Caco-2 (cell line): ENCODE measurements around the gene RALGPS1. TPM values are rescaled to one million over a fixed set of nuclear protein-coding genes. Genes with fewer than 3 reads are reported as not detected.

Source experiments
- BruUV-seq: library from RNA; stranded (reverse); fragments of 400-500 nt; replicated peaks from 2 replicates; lab custom pipeline; 2021; lab: Mats Ljungman, UMichigan
- CTCF ChIA-PET: fragments of 300-600 bp; sonication (Branson Sonifier 250); formaldehyde crosslinking; loops from one replicate; lab custom pipeline; 2022; ENCODE audit warnings: antibody characterized with exemption; lab: Charles Lee
- POLR2A ChIA-PET: fragments of 300-600 bp; sonication (Branson Sonifier 250); formaldehyde crosslinking; loops from one replicate; lab custom pipeline; 2022; ENCODE audit warnings: antibody characterized with exemption; lab: Charles Lee
- DNase-seq, 2 experiments: peaks; one replicate each; pipeline versions ENCODE4 v3.0.0 to v3.0.0-alpha.2; 2020 to 2022
- H3K27me3 ChIP-seq: replicated peaks from 2 replicates; pipeline ENCODE4 v1.6.0; 2011; ENCODE audit warnings: low read length; ENCODE audit not compliant: control insufficient read depth, insufficient read depth
- H3K36me3 ChIP-seq: 2 replicates; pipeline ENCODE4 v1.5.1; 2011; ENCODE audit warnings: low read length; ENCODE audit not compliant: control insufficient read depth, insufficient read depth
- H3K4me1 ChIP-seq: fragments of 250-450 bp; sonication (Bioruptor Pico); 2 replicates; pipeline ENCODE4 v1.5.1; 2020; ENCODE audit warnings: mild to moderate bottlenecking
- H3K4me3 ChIP-seq: 2 replicates; pipeline ENCODE4 v1.5.1; 2011; ENCODE audit warnings: low read depth, mild to moderate bottlenecking, control low read depth, low read length
- H3K9me3 ChIP-seq: fragments of 250-450 bp; sonication (Bioruptor Pico); 2 replicates; pipeline ENCODE4 v1.5.1; 2020; ENCODE audit warnings: mild to moderate bottlenecking, moderate library complexity
- H3K27ac Mint-ChIP-seq: one replicate; pipeline ENCODE4 v1.8.0; 2022; ENCODE audit warnings: mixed read lengths; ENCODE audit not compliant: unreplicated experiment
- H3K27me3 Mint-ChIP-seq: one replicate; pipeline ENCODE4 v1.8.0; 2022; ENCODE audit warnings: mixed read lengths; ENCODE audit not compliant: insufficient read depth, unreplicated experiment
- H3K36me3 Mint-ChIP-seq: one replicate; pipeline ENCODE4 v1.8.0; 2022; ENCODE audit warnings: mild to moderate bottlenecking, mixed read lengths; ENCODE audit not compliant: insufficient read depth, unreplicated experiment
- H3K4me1 Mint-ChIP-seq: one replicate; pipeline ENCODE4 v1.8.0; 2022; ENCODE audit warnings: low read depth, mixed read lengths; ENCODE audit not compliant: unreplicated experiment
- H3K4me3 Mint-ChIP-seq: one replicate; pipeline ENCODE4 v1.8.0; 2022; ENCODE audit warnings: mild to moderate bottlenecking, moderate library complexity, mixed read lengths; ENCODE audit not compliant: unreplicated experiment
- H3K9me3 Mint-ChIP-seq: one replicate; pipeline ENCODE4 v1.8.0; 2022; ENCODE audit warnings: mixed read lengths; ENCODE audit not compliant: unreplicated experiment
- intact Hi-C: fragments of 100-400 bp; cut with micrococcal nuclease; formaldehyde crosslinking; loops from one replicate; pipeline ENCODE4 v1.10.0; 2022; ENCODE audit not compliant: unreplicated experiment
- total RNA-seq: library from RNA; stranded (reverse); gene quantifications from 2 replicates; pipeline ENCODE4 v1.2.3, GENCODE V29; 2022
- TF ChIP-seq, protein P1 (sequence below), 2 experiments: fragments of 200-600 bp in 1 of 2; IDR thresholded peaks; 1 replicate in 1 of 2; 2 replicates in 1 of 2; pipeline versions ENCODE4 v1.5.1 to v1.8.0; 2011 to 2022; ENCODE audit warnings: antibody characterized with exemption in 1 of 2, control low read depth in 1 of 2, inconsistent platforms in 1 of 2, low read depth in 1 of 2, low read length in 1 of 2, mild to moderate bottlenecking in 1 of 2, moderate library complexity in 1 of 2; ENCODE audit not compliant: insufficient read depth in 1 of 2, severe bottlenecking in 1 of 2, unreplicated experiment in 1 of 2

RALGPS1 gene
- total RNA-seq, 1 experiment from 2014 or later: 41.5 TPM

DNA sequence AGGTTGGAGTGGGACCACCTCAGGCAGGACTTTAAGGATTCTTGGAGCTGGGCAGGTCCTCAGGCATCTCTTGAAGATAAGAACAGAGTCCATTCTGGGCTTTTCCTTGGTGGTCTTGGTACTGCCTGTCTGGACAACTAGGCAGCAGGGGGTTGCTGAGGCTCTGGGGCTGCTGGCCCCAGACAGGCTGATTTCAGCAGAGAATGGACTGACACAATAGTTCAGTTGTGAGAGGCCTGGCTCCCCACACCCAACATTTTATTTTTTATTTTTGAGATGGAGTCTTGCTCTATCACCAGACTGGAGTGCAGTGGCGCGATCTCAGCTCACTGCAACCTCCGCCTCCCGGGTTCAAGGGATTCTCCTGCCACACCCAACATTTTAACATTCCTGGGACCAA is 203.2 kb downstream of the RALGPS1 start:
- Histone ChIP-seq H3K27me3 (no peaks in the 10 kb centered on the region), H3K4me1 (peaks cover 13% of the 10 kb centered on the region), H3K36me3 (peaks cover 1% of the 10 kb centered on the region; the same call in 1 of the 2 replicates), H3K4me3 (no peak overlapping the region), H3K9me3 (no peaks in the 10 kb centered on the region)
- Mint-ChIP-seq H3K27ac (no peak overlapping the region), H3K27me3 (no peaks in the 10 kb centered on the region), H3K36me3 (peaks cover 9% of the 10 kb centered on the region), H3K4me3 (no peak overlapping the region), H3K4me1 (peaks cover 14% of the 10 kb centered on the region), H3K9me3 (no peaks in the 10 kb centered on the region)
- ChIA-PET POLR2A (interaction anchor here (0.5 kb wide), 1 partner anchor 51 kb away, joined by 4 read pairs; no protein-coding TSS in a partner anchor), CTCF (no interaction called here)
- DNase-seq: no peak
- TF ChIP-seq, protein P1, sequence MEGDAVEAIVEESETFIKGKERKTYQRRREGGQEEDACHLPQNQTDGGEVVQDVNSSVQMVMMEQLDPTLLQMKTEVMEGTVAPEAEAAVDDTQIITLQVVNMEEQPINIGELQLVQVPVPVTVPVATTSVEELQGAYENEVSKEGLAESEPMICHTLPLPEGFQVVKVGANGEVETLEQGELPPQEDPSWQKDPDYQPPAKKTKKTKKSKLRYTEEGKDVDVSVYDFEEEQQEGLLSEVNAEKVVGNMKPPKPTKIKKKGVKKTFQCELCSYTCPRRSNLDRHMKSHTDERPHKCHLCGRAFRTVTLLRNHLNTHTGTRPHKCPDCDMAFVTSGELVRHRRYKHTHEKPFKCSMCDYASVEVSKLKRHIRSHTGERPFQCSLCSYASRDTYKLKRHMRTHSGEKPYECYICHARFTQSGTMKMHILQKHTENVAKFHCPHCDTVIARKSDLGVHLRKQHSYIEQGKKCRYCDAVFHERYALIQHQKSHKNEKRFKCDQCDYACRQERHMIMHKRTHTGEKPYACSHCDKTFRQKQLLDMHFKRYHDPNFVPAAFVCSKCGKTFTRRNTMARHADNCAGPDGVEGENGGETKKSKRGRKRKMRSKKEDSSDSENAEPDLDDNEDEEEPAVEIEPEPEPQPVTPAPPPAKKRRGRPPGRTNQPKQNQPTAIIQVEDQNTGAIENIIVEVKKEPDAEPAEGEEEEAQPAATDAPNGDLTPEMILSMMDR (IDR thresholded peaks at IDR 0.05; ENCODE audit: insufficient read depth in 1 of 2, low read depth in 1 of 2, low read length in 1 of 2, severe bottlenecking in 1 of 2, unreplicated experiment in 1 of 2): no peak
- intact Hi-C loops: no loop called here
- BruUV-seq: no TSS peak

DNA sequence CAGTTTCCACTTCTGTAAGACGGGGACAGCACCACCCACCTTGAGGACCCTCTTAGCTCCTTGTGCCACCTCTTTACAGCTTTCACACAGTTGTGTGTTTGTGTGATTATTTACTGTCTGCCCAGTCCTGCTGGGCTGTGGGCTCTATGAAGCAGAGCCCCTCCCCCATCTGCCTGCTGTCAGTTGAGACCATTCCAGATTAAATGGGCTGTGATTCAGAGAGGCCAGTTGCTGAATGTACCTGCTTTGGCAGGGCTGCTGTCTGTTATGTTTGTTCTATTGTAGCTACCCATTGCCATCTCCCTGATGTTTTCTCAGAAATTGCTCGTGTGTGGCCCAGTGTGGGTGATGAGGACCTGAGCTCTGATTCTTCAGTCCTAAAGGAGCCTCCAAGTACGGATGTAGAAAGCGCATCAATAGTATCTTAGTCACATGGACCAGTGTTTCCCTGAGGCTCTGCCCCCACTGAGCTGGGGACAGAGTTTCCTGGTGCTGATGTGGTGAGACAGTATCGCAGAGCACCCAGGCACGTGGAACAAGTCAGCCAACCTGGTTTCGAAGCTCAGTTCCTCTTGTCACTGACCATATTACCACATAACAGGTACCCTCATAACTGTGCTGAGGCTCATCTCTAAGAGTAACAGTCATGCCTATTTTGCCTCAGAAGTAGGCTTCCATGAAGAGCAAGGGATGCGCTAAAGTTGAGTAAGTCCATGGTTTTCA is 204.2 kb downstream of the RALGPS1 start:
- TF ChIP-seq, protein P1 (IDR thresholded peaks at IDR 0.05; ENCODE audit: insufficient read depth in 1 of 2, low read depth in 1 of 2, low read length in 1 of 2, severe bottlenecking in 1 of 2, unreplicated experiment in 1 of 2): no peak
- ChIA-PET CTCF (no interaction called here), POLR2A (no interaction called here)
- Histone ChIP-seq H3K4me3 (no peak overlapping the region), H3K36me3 (peaks cover 1% of the 10 kb centered on the region; the same call in 1 of the 2 replicates), H3K4me1 (peaks cover 7% of the 10 kb centered on the region; the same call in 1 of the 2 replicates), H3K27me3 (no peaks in the 10 kb centered on the region), H3K9me3 (no peaks in the 10 kb centered on the region)
- peaks cover 14% of the 10 kb centered on the region for H3K4me1 Mint-ChIP-seq
- no TSS peak for BruUV-seq
- no peaks in the 10 kb centered on the region for H3K9me3 Mint-ChIP-seq
- H3K4me3 Mint-ChIP-seq: no peak overlapping the region
- H3K27me3 Mint-ChIP-seq: no peaks in the 10 kb centered on the region
- H3K36me3 Mint-ChIP-seq: peaks cover 9% of the 10 kb centered on the region
- intact Hi-C loops: no loop called here
- no peak overlapping the region for H3K27ac Mint-ChIP-seq
- no peak for DNase-seq

DNA sequence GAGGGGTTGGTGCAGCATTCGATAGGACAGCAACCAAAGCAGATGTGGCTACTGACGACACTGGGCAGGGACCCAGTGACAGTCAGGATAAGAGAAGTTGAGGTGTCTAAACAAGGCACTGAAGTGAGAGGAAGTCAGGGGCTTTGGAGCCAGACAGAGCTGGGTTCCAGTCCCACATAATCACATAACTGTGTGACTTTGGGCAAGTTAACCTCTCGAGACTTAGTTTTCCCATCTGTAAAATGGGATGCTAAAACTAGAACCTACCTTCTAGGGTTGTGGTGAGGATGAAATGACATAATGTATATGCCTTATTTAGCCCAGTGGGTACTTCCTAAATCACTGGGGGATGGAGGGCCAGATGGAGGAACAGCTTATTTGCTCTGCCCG is 204.7 kb downstream of the RALGPS1 start:
- ChIA-PET CTCF (no interaction called here), POLR2A (no interaction called here)
- Histone ChIP-seq H3K9me3 (no peaks in the 10 kb centered on the region), H3K4me1 (peaks cover 7% of the 10 kb centered on the region; the same call in 1 of the 2 replicates), H3K36me3 (peaks cover 1% of the 10 kb centered on the region; the same call in 1 of the 2 replicates), H3K4me3 (no peak overlapping the region), H3K27me3 (no peaks in the 10 kb centered on the region)
- peaks cover 14% of the 10 kb centered on the region for H3K4me1 Mint-ChIP-seq
- BruUV-seq: no TSS peak
- no peak overlapping the region for H3K27ac Mint-ChIP-seq
- no peak overlapping the region for H3K4me3 Mint-ChIP-seq
- TF ChIP-seq, protein P1 (IDR thresholded peaks at IDR 0.05; ENCODE audit: insufficient read depth in 1 of 2, low read depth in 1 of 2, low read length in 1 of 2, severe bottlenecking in 1 of 2, unreplicated experiment in 1 of 2): no peak
- no peak for DNase-seq
- H3K36me3 Mint-ChIP-seq: peaks cover 9% of the 10 kb centered on the region
- no peaks in the 10 kb centered on the region for H3K9me3 Mint-ChIP-seq
- H3K27me3 Mint-ChIP-seq: no peaks in the 10 kb centered on the region
- intact Hi-C loops: no loop called here
